Measurements from ENCODE around the gene APC. TPM values are rescaled to one million over a fixed set of nuclear protein-coding genes. Genes with fewer than 3 reads are reported as not detected.
A peak's percentile ranks its signal among the peaks of the same experiment; 100 is the strongest.

Gene APC
- total and polyA plus RNA-seq, 10 of the 15 experiments (the other 5 are each of a cell fraction or from before 2014, with no cell fraction given) = 3.2 to 23.3 (median 13.8) TPM

- in situ Hi-C loops (cut with MboI) = no loop called here
- ChIA-PET RAD21 (ENCODE audit: unreplicated experiment) (no interaction called here), CTCF (interaction anchor here (0.8 to 0.9 kb wide), 2 partner anchors 45 to 97 kb away, joined by 3 read pairs; no protein-coding TSS in a partner anchor), SMC1A (ENCODE audit: uncharacterized antibody, unreplicated experiment) (interaction anchor here (1.0 to 2.3 kb wide), 6 partner anchors 8 to 343 kb away, joined by 3 to 9 read pairs (median 6); no protein-coding TSS in a partner anchor), POLR2A (interaction anchor here (1.3 kb wide), 1 partner anchor 53 kb away, joined by 4 read pairs; no protein-coding TSS in a partner anchor)
- Histone ChIP-seq H3K79me2 (ENCODE audit: control insufficient read depth, insufficient read depth, low read length) (peaks cover 27% of the 10 kb centered on the region), H3K27ac (ENCODE audit: control insufficient read depth, insufficient read depth) (no peak overlapping the region), H3K9ac (ENCODE audit: control insufficient read depth, insufficient read depth, low read length) (no peak overlapping the region), H2AFZ (ENCODE audit: control insufficient read depth, low read depth, low read length) (no peak overlapping the region), H4K20me1 (ENCODE audit: control insufficient read depth, insufficient read depth) (no peaks in the 10 kb centered on the region), H3K4me3 (no peak overlapping the region), H3K4me1 (ENCODE audit: control insufficient read depth, insufficient read depth, low read length) (peaks cover 17% of the 10 kb centered on the region), H3K27me3 (replicated peaks in 1 of 2; ENCODE audit: control insufficient read depth in 2 of 2, insufficient read depth in 2 of 2, low read length in 1 of 2) (no peaks in the 10 kb centered on the region), H3K4me2 (ENCODE audit: control insufficient read depth, insufficient read depth) (no peak overlapping the region), H3K36me3 (ENCODE audit: control insufficient read depth in 2 of 2, insufficient read depth in 2 of 2, low read length in 1 of 2) (peaks cover 8 to 30% of the 10 kb centered on the region in 2 experiments), H3K9me3 (replicated peaks; ENCODE audit: control insufficient read depth, insufficient read depth, low read length) (no peaks in the 10 kb centered on the region)
- ATAC-seq (peak; percentile 31; the same call in 1 of the 3 replicates), DNase-seq (ENCODE audit: low read depth, low spot score) (no peak), FAIRE-seq (no peak)
- intact Hi-C loops (cut with micrococcal nuclease; ENCODE audit: unreplicated experiment) = no loop called here
- BruUV-seq (replicated peaks) = no TSS peak
- no peak for TF ChIP-seq POLR2AphosphoS5 (IDR thresholded peaks at IDR 0.05; ENCODE audit: low read length)
- TF ChIP-seq SPI1 (IDR thresholded peaks at IDR 0.05; ENCODE audit: borderline replicate concordance, insufficient read depth, low read depth, low read length) = peak; percentile 16; the same call in 1 of the 2 replicates
- WGBS (ENCODE audit: insufficient coverage, insufficient replicate concordance, low lambda C conversion rate, missing lambda C conversion rate) = 86% methylated on average over 2 of the region's 2 CpGs
Observed at GRCh38 chr5:112866739-112867138, 129.1 kb downstream of the APC start.

DNA sequence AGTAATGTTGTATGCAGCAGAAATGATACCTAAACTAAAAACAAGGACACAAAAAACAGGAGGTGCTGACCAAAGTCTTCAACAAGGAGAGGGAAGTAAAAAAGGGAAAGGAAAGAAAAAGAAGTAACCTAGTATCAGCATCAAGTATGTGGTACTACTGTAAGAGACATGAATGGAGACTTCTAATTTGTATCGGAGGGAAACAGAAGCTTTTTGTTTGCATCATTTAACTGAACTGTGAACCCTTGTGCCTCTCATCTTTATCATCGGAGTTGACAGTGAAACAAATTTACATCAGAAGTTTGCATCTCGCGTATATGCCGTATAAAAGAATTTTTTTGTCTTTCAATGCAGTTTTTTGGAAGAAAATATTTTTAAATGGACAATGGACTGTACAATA, 129.7 kb downstream of the APC start:
- Histone ChIP-seq H3K4me3 (no peak overlapping the region), H3K4me1 (ENCODE audit: control insufficient read depth, insufficient read depth, low read length) (peaks cover 15% of the 10 kb centered on the region), H3K27me3 (replicated peaks in 1 of 2; ENCODE audit: control insufficient read depth in 2 of 2, insufficient read depth in 2 of 2, low read length in 1 of 2) (no peaks in the 10 kb centered on the region), H3K36me3 (ENCODE audit: control insufficient read depth in 2 of 2, insufficient read depth in 2 of 2, low read length in 1 of 2) (peaks cover 8 to 30% of the 10 kb centered on the region in 2 experiments), H3K27ac (ENCODE audit: control insufficient read depth, insufficient read depth) (no peak overlapping the region), H3K79me2 (ENCODE audit: control insufficient read depth, insufficient read depth, low read length) (peaks cover 21% of the 10 kb centered on the region), H3K9me3 (replicated peaks; ENCODE audit: control insufficient read depth, insufficient read depth, low read length) (no peaks in the 10 kb centered on the region), H4K20me1 (ENCODE audit: control insufficient read depth, insufficient read depth) (no peaks in the 10 kb centered on the region), H3K9ac (ENCODE audit: control insufficient read depth, insufficient read depth, low read length) (no peak overlapping the region), H2AFZ (ENCODE audit: control insufficient read depth, low read depth, low read length) (no peak overlapping the region), H3K4me2 (ENCODE audit: control insufficient read depth, insufficient read depth) (no peak overlapping the region)
- POLR2A ChIA-PET = interaction anchor here (1.3 kb wide), 1 partner anchor 52 kb away, joined by 4 read pairs; no protein-coding TSS in a partner anchor
- FAIRE-seq (no peak), DNase-seq (ENCODE audit: low read depth, low spot score) (no peak), ATAC-seq (no peak)
- in situ Hi-C loops (cut with MboI) (no loop called here), intact Hi-C loops (cut with micrococcal nuclease; ENCODE audit: unreplicated experiment) (no loop called here)
- SMC1A ChIA-PET (ENCODE audit: uncharacterized antibody, unreplicated experiment) = interaction anchor here (1.0 to 2.3 kb wide), 7 partner anchors 8 to 343 kb away, joined by 3 to 9 read pairs (median 6); no protein-coding TSS in a partner anchor
- RAD21 ChIA-PET (ENCODE audit: unreplicated experiment) = no interaction called here
- BruUV-seq (replicated peaks) = TSS peak; percentile 6
- 97% methylated on average over 5 of the region's 5 CpGs for WGBS (ENCODE audit: insufficient coverage, insufficient replicate concordance, low lambda C conversion rate, missing lambda C conversion rate)
- CTCF ChIA-PET = interaction anchor here (0.8 to 0.9 kb wide), 2 partner anchors 44 to 97 kb away, joined by 3 read pairs; no protein-coding TSS in a partner anchor
- TF ChIP-seq SIX5 (IDR thresholded peaks at IDR 0.05; ENCODE audit: low read depth, low read length, severe bottlenecking) = no peak
- TF ChIP-seq, protein P1, sequence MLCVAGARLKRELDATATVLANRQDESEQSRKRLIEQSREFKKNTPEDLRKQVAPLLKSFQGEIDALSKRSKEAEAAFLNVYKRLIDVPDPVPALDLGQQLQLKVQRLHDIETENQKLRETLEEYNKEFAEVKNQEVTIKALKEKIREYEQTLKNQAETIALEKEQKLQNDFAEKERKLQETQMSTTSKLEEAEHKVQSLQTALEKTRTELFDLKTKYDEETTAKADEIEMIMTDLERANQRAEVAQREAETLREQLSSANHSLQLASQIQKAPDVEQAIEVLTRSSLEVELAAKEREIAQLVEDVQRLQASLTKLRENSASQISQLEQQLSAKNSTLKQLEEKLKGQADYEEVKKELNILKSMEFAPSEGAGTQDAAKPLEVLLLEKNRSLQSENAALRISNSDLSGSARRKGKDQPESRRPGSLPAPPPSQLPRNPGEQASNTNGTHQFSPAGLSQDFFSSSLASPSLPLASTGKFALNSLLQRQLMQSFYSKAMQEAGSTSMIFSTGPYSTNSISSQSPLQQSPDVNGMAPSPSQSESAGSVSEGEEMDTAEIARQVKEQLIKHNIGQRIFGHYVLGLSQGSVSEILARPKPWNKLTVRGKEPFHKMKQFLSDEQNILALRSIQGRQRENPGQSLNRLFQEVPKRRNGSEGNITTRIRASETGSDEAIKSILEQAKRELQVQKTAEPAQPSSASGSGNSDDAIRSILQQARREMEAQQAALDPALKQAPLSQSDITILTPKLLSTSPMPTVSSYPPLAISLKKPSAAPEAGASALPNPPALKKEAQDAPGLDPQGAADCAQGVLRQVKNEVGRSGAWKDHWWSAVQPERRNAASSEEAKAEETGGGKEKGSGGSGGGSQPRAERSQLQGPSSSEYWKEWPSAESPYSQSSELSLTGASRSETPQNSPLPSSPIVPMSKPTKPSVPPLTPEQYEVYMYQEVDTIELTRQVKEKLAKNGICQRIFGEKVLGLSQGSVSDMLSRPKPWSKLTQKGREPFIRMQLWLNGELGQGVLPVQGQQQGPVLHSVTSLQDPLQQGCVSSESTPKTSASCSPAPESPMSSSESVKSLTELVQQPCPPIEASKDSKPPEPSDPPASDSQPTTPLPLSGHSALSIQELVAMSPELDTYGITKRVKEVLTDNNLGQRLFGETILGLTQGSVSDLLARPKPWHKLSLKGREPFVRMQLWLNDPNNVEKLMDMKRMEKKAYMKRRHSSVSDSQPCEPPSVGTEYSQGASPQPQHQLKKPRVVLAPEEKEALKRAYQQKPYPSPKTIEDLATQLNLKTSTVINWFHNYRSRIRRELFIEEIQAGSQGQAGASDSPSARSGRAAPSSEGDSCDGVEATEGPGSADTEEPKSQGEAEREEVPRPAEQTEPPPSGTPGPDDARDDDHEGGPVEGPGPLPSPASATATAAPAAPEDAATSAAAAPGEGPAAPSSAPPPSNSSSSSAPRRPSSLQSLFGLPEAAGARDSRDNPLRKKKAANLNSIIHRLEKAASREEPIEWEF (IDR thresholded peaks at IDR 0.05; ENCODE audit: insufficient replicate concordance, low read depth, low read length) = no peak
- TF ChIP-seq POU2F2 (IDR thresholded peaks at IDR 0.05; ENCODE audit: borderline replicate concordance, low read depth, low read length) = no peak
- no peak for TF ChIP-seq BHLHE40 (IDR thresholded peaks at IDR 0.05; ENCODE audit: borderline replicate concordance in 1 of 2, low read depth in 2 of 2, low read length in 1 of 2)
- TF ChIP-seq, protein P2, sequence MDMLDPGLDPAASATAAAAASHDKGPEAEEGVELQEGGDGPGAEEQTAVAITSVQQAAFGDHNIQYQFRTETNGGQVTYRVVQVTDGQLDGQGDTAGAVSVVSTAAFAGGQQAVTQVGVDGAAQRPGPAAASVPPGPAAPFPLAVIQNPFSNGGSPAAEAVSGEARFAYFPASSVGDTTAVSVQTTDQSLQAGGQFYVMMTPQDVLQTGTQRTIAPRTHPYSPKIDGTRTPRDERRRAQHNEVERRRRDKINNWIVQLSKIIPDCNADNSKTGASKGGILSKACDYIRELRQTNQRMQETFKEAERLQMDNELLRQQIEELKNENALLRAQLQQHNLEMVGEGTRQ (IDR thresholded peaks at IDR 0.05; ENCODE audit: borderline replicate concordance, low read depth, low read length) = no peak
- TF ChIP-seq WRNIP1 (IDR thresholded peaks at IDR 0.05; ENCODE audit: borderline replicate concordance, low read depth, low read length) = no peak
- no peak for TF ChIP-seq SPI1 (IDR thresholded peaks at IDR 0.05; ENCODE audit: borderline replicate concordance, insufficient read depth, low read depth, low read length)

Data from GM12878 (cell line).